ENCODE data around the gene GSPT1. TPM values are rescaled to one million over a fixed set of nuclear protein-coding genes. Genes with fewer than 3 reads are reported as not detected.
A peak's percentile ranks its signal among the peaks of the same experiment; 100 is the strongest.

The GSPT1 gene
- total RNA-seq, 2 donors from 2014 or later, result 154 to 181 TPM

GRCh38 chr16:11884035-11884434 is 31.7 kb downstream of the GSPT1 start:
- Mint-ChIP-seq H3K36me3 (peaks cover 9 to 17% of the 10 kb centered on the region in 2 donors), H3K27ac (peak overlapping the region in 1 of 2 donors; percentile 29), H3K9me3 (no peaks in the 10 kb centered on the region)
- no peak for ATAC-seq
- DNase-seq (ENCODE audit: low spot score in 2 of 2), result no peak

DNA sequence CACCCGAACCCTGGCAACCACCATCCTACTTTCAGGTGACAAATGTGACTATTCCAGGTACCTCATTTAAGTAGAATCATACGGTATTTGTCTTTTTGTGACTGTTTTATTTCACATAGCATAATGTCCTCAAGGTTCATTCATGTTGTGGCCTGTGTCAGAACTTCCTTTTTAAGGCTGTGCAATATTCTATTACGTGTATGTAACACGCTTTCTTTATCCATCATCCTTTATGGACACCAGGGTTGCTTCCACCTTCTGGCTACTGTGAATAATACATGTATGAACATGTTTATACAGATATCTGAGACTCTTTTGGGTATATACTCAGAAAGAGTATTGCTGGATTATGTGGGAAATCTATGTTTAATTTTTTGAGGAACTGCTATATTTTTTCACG is 35.7 kb downstream of the GSPT1 start:
- no peak for DNase-seq (ENCODE audit: low spot score in 2 of 2)
- ATAC-seq, result no peak
- Mint-ChIP-seq H3K36me3 (peaks cover 0 to 16% of the 10 kb centered on the region in 2 donors), H3K9me3 (no peaks in the 10 kb centered on the region), H3K27ac (peak overlapping the region; percentile 23 to 40)

GRCh38 chr16:11877374-11877773 is 38.4 kb downstream of the GSPT1 start:
- Mint-ChIP-seq H3K9me3 (no peaks in the 10 kb centered on the region), H3K36me3 (peaks cover 0 to 21% of the 10 kb centered on the region in 2 donors)

DNA sequence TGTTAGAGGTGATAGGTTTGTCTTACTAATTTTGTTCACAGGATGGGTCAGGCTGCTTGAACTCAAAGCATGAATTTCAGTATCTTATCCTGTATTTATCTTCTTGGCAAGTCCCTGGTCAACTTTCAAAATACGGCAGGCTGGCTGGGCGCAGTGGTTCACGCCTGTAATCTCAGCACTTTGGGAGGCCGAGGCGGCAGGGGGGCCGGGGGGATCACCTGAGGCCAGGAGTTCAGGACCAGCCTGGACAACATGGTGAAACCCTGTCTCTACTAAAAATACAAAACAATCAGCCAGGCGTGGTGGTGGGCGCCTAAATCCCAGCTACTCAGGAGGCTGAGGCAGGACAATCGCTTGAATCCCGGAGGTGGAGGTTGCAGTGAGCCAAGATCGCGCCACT is 39.5 kb downstream of the GSPT1 start:
- no peaks in the 10 kb centered on the region for H3K9me3 Mint-ChIP-seq
- H3K36me3 Mint-ChIP-seq, result peaks cover 0 to 21% of the 10 kb centered on the region in 2 donors
- no peak for DNase-seq (ENCODE audit: low spot score in 2 of 2)
- peak overlapping the region; percentile 44 to 68 for H3K27ac Mint-ChIP-seq
- no peak for ATAC-seq

More at GRCh38 chr16:11877374-11877773, 38.4 kb downstream of the GSPT1 start:
- no peak overlapping the region for H3K27ac Mint-ChIP-seq
- ATAC-seq (no peak), DNase-seq (ENCODE audit: low spot score in 2 of 2) (no peak)

- DNase-seq (ENCODE audit: low spot score in 2 of 2) (no peak), ATAC-seq (no peak)
- Mint-ChIP-seq H3K9me3 (no peaks in the 10 kb centered on the region), H3K36me3 (peaks cover 0 to 21% of the 10 kb centered on the region in 2 donors), H3K27ac (no peak overlapping the region)
Observed at GRCh38 chr16:11875721-11876120, 40.0 kb downstream of the GSPT1 start.

DNA sequence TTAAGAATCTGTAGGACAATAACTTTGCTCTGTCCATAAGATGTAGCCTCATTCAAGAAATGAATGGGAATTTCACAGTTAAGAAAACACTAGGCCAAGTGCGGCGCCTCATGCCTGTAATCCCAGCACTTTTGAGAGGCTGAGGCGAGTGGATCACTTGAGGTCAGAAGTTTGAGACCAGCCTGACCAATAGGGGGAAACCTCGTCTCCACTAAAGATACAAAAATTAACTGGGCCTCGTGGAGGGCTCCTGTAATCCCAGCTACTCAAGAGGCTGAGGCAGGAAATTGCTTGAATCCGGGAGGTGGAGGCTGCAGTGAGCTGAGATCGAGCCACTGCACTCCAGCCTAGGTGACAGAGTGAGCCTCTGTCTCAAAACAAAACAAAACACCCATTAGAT is 44.6 kb downstream of the GSPT1 start:
- ATAC-seq, result no peak
- Mint-ChIP-seq H3K27ac (peak overlapping the region; percentile 31 to 65), H3K36me3 (peaks cover 0 to 6% of the 10 kb centered on the region in 2 donors), H3K9me3 (no peaks in the 10 kb centered on the region)
- DNase-seq (ENCODE audit: low spot score in 2 of 2), result no peak

DNA sequence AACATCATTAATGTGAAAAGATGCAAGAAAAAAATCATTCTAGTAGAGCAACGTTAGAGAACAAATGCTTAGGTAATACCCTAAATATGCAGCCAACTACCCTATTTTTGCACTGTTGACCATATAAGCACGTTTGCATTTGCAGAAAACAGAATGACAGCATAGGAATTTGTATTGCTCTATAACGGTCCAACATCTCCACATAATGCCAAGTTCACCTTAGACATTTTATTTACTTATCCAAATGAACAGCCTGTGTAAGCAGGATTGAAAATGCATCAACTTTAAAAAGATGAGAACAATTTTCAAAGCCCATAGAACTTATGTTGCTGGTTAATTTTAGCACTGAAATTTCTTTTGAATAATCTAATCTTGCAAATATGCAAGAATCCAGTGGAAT is 45.4 kb downstream of the GSPT1 start:
- Mint-ChIP-seq H3K36me3 (peaks cover 0 to 6% of the 10 kb centered on the region in 2 donors), H3K27ac (no peak overlapping the region), H3K9me3 (no peaks in the 10 kb centered on the region)
- DNase-seq (ENCODE audit: low spot score in 2 of 2) (no peak), ATAC-seq (no peak)

GRCh38 chr16:11869353-11870228 is 46.2 kb downstream of the GSPT1 start:
- Mint-ChIP-seq H3K36me3 (peaks cover 0 to 6% of the 10 kb centered on the region in 2 donors), H3K27ac (peak overlapping the region; percentile 44 to 86), H3K9me3 (no peaks in the 10 kb centered on the region)
- ATAC-seq (no peak), DNase-seq (ENCODE audit: low spot score in 2 of 2) (no peak)

GRCh38 chr16:11868412-11868980 is 47.3 kb downstream of the GSPT1 start:
- ATAC-seq (no peak), DNase-seq (ENCODE audit: low spot score in 2 of 2) (no peak)
- Mint-ChIP-seq H3K27ac (peak overlapping the region in 1 of 2 donors; percentile 44), H3K9me3 (no peaks in the 10 kb centered on the region), H3K36me3 (peaks cover 0 to 6% of the 10 kb centered on the region in 2 donors)

DNA sequence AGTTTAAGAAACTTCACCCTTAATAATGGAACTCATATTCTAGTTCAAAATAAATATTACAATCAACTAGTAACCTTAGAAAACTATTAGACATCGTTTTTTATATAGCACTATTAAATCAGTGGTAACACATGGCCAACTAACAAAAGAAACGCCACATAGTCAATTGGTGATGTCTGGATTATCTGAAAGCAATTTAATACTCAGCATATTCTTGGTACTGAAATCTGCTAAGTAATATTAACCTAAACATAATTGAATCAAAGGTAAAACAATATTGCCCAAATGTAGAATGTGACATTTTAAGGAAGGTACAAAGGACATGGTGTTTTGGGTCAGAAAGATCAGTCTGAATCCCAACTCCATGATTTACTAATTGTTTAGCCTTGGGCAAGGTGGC is 53.3 kb downstream of the GSPT1 start:
- Mint-ChIP-seq H3K36me3 (peaks cover 0 to 10% of the 10 kb centered on the region in 2 donors), H3K27ac (no peak overlapping the region), H3K9me3 (no peaks in the 10 kb centered on the region)
- no peak for DNase-seq (ENCODE audit: low spot score in 2 of 2)
- no peak for ATAC-seq

DNA sequence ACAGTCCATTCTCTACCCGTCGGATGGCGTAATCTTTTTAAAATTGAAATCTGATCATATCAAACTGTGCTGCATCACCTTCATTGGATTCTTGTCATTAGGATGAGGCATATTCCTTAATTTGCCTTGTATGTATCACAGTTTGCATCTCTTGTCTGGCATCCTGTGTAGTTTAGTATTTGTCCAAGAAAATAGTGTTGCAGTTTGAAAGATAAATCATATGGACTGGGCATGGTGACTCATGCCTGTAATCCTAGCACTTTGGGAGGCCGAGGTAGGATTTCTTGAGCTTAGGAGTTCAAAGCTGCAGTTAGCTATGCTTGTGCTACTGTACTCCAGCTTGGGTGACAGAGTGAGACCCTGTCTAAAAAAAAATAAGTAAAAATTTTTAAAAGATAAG is 58.6 kb downstream of the GSPT1 start:
- DNase-seq (ENCODE audit: low spot score in 2 of 2) (no peak), ATAC-seq (no peak)
- Mint-ChIP-seq H3K36me3 (peaks cover 6 to 40% of the 10 kb centered on the region in 2 donors), H3K27ac (no peak overlapping the region), H3K9me3 (no peaks in the 10 kb centered on the region)

GRCh38 chr16:11852092-11852809 is 63.5 kb downstream of the GSPT1 start:
- Mint-ChIP-seq H3K9me3 (no peaks in the 10 kb centered on the region), H3K36me3 (peaks cover 35 to 69% of the 10 kb centered on the region in 2 donors), H3K27ac (peak overlapping the region; percentile 98 to 99)
- DNase-seq (ENCODE audit: low spot score in 2 of 2), result no peak
- no peak for ATAC-seq

DNA sequence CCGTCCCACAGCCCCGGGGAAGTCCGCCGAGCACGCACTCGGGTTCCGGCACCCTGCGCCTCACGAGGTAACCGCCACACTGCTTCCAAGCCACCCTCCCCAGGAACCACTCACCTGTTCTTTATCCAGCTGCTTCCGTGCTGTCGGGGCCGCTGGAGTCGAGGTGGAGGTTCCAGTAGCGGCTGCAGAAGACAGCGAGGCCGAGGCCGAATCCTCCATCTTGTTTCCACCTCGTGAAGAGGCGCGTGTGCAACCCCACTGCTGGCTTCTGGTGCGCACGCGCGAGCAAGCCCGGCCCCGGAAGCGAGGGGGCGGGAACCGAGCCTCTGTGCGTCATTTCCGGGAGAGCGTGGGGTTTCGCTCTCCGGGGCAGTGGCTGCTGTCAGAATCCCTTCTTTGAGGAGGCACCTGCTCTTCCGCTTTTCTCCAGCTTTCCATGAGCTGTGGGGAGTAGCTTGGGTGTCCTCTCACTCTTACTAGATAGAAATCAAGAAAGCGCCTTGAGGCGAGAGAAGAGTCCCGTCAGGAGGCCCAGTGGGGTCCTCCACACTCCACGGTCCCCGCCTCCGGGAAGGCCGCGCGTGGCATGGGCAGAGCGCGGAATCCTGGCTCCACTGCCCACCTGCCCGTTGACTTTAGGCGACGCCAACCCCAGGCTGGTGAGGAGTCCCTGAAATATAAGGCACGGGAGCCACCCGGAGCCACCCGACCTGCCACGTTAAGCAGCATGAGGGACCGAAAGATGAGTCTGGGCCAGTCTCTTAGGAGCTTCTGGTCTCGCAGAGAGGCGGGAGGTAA is 64.3 kb downstream of the GSPT1 start, which contains the start of gene RSL1D1:
TSS of gene RSL1D1 (minus strand) at position 249 of the 798 bp plus-strand sequence. CDS start at position 219, 30 bp downstream.
- ATAC-seq, result peak; percentile 92
- peak within 1 kb of the TSS; percentile 98 to 99 for H3K27ac Mint-ChIP-seq

GRCh38 chr16:11848842-11849241 is 66.9 kb downstream of the GSPT1 start:
- Mint-ChIP-seq H3K9me3 (no peaks in the 10 kb centered on the region), H3K36me3 (peaks cover 40 to 63% of the 10 kb centered on the region in 2 donors), H3K27ac (peak overlapping the region; percentile 65 to 79)
- ATAC-seq (no peak), DNase-seq (ENCODE audit: low spot score in 2 of 2) (no peak)

More for the DNA sequence above, 64.3 kb downstream of the GSPT1 start, which contains the start of gene RSL1D1:
- peaks cover 35 to 69% of the 10 kb centered on the region in 2 donors for H3K36me3 Mint-ChIP-seq
- DNase-seq (ENCODE audit: low spot score in 2 of 2), result peak; percentile 94 to 96
- H3K9me3 Mint-ChIP-seq, result no peaks in the 10 kb centered on the region

GRCh38 chr16:11844499-11844898 is 71.3 kb downstream of the GSPT1 start:
- Mint-ChIP-seq H3K36me3 (peaks cover 19 to 48% of the 10 kb centered on the region in 2 donors), H3K27ac (peak overlapping the region; percentile 28 to 93), H3K9me3 (no peaks in the 10 kb centered on the region)
- DNase-seq (ENCODE audit: low spot score in 2 of 2), result no peak
- no peak for ATAC-seq

- ATAC-seq (no peak), DNase-seq (ENCODE audit: low spot score in 2 of 2) (no peak)
- no peaks in the 10 kb centered on the region for H3K9me3 Mint-ChIP-seq
- H3K27ac Mint-ChIP-seq, result no peak overlapping the region
- peaks cover 16 to 44% of the 10 kb centered on the region in 2 donors for H3K36me3 Mint-ChIP-seq
Observed at GRCh38 chr16:11843861-11844260, 71.9 kb downstream of the GSPT1 start.
